Liver (tissue), 9 donors: ENCODE data around the gene ZNF580. TPM values are rescaled to one million over a fixed set of nuclear protein-coding genes. Genes with fewer than 3 reads are reported as not detected.

Source experiments
- DNase-seq: peaks from one replicate; pipeline ENCODE4 v3.0.0-alpha.2; 2017; ENCODE audit warnings: low spot score
- H3K27ac ChIP-seq, 2 donors: one replicate each; pipeline ENCODE4 v1.7.0; 2013; ENCODE audit warnings: inconsistent platforms in 2 of 2, low read length in 2 of 2, control low read depth in 1 of 2, low read depth in 1 of 2, mild to moderate bottlenecking in 1 of 2
- H3K27me3 ChIP-seq, 4 donors: one replicate each; pipeline versions ENCODE4 v1.6.1 to v1.7.0; 2013; ENCODE audit warnings: low read length in 3 of 4, inconsistent platforms in 1 of 4, mild to moderate bottlenecking in 1 of 4, moderate library complexity in 1 of 4; ENCODE audit not compliant: control insufficient read depth in 4 of 4, insufficient read depth in 4 of 4
- H3K36me3 ChIP-seq, 4 donors: one replicate each; pipeline versions ENCODE4 v1.6.1 to v1.7.0; 2013; ENCODE audit warnings: low read length in 3 of 4, mild to moderate bottlenecking in 3 of 4, low read depth in 1 of 4, moderate library complexity in 1 of 4; ENCODE audit not compliant: control insufficient read depth in 4 of 4, insufficient read depth in 3 of 4
- H3K4me1 ChIP-seq, 4 donors: one replicate each; pipeline versions ENCODE4 v1.6.1 to v1.7.0; 2013; ENCODE audit warnings: low read length in 3 of 4, mild to moderate bottlenecking in 3 of 4, moderate library complexity in 1 of 4; ENCODE audit not compliant: control insufficient read depth in 4 of 4, insufficient read depth in 4 of 4
- H3K4me3 ChIP-seq, 3 donors: one replicate each; pipeline versions ENCODE4 v1.6.1 to v1.7.0; 2013; ENCODE audit warnings: low read length in 3 of 3, control low read depth in 1 of 3, low read depth in 1 of 3, mild to moderate bottlenecking in 1 of 3
- H3K9ac ChIP-seq, 2 donors: one replicate each; pipeline ENCODE4 v1.7.0; 2013; ENCODE audit warnings: low read length in 2 of 2, mild to moderate bottlenecking in 2 of 2, moderate library complexity in 2 of 2, control low read depth in 1 of 2, low read depth in 1 of 2
- H3K9me3 ChIP-seq, 4 donors: one replicate each; pipeline versions ENCODE4 v1.6.1 to v1.7.0; 2013; ENCODE audit warnings: low read length in 3 of 4; ENCODE audit not compliant: control insufficient read depth in 4 of 4
- EGR1 ChIP-seq, 2 donors: IDR thresholded peaks; 2 replicates each; pipeline ENCODE4 v1.6.1; 2016 to 2018; ENCODE audit warnings: antibody characterized with exemption in 2 of 2, low read depth in 2 of 2
- FOXA1 ChIP-seq: IDR thresholded peaks from 2 replicates; pipeline ENCODE4 v1.6.1; 2016; ENCODE audit warnings: antibody characterized with exemption
- FOXA2 ChIP-seq: IDR thresholded peaks from 2 replicates; pipeline ENCODE4 v1.6.1; 2016; ENCODE audit warnings: antibody characterized with exemption
- GABPA ChIP-seq, 2 donors: IDR thresholded peaks in 1 of 2; conservative IDR thresholded peaks in 1 of 2; 2 replicates each; pipeline ENCODE4 v1.6.1; 2016; ENCODE audit warnings: antibody characterized with exemption in 2 of 2, mild to moderate bottlenecking in 1 of 2, moderate library complexity in 1 of 2
- HNF4A ChIP-seq, 2 donors: conservative IDR thresholded peaks; 2 replicates each; pipeline ENCODE4 v1.6.1; 2016; ENCODE audit warnings: antibody characterized with exemption in 2 of 2, mild to moderate bottlenecking in 2 of 2
- HNF4G ChIP-seq: IDR thresholded peaks from 2 replicates; pipeline ENCODE4 v1.6.1; 2016; ENCODE audit warnings: antibody characterized with exemption
- JUND ChIP-seq, 2 donors: IDR thresholded peaks; 2 replicates each; pipeline ENCODE4 v1.6.1; 2016; ENCODE audit warnings: antibody characterized with exemption in 2 of 2
- NR2F2 ChIP-seq: IDR thresholded peaks from 2 replicates; pipeline ENCODE4 v1.6.1; 2016; ENCODE audit warnings: antibody characterized with exemption
- RAD21 ChIP-seq, 2 donors: IDR thresholded peaks; 2 replicates each; pipeline ENCODE4 v1.6.1; 2016; ENCODE audit warnings: antibody characterized with exemption in 2 of 2, mild to moderate bottlenecking in 2 of 2
- REST ChIP-seq: IDR thresholded peaks from 2 replicates; pipeline ENCODE4 v1.6.1; 2016; ENCODE audit warnings: antibody characterized with exemption, mild to moderate bottlenecking
- RXRA ChIP-seq, 2 donors: IDR thresholded peaks; 2 replicates each; pipeline ENCODE4 v1.6.1; 2017 to 2018; ENCODE audit warnings: antibody characterized with exemption in 2 of 2, mild to moderate bottlenecking in 1 of 2
- SP1 ChIP-seq: IDR thresholded peaks from 2 replicates; pipeline ENCODE4 v1.6.1; 2018; ENCODE audit warnings: antibody characterized with exemption, mild to moderate bottlenecking
- TAF1 ChIP-seq: conservative IDR thresholded peaks from 2 replicates; pipeline ENCODE4 v1.6.1; 2016; ENCODE audit warnings: antibody characterized with exemption, mild to moderate bottlenecking
- YY1 ChIP-seq: IDR thresholded peaks from 2 replicates; pipeline ENCODE4 v1.6.1; 2016; ENCODE audit warnings: antibody characterized with exemption, mild to moderate bottlenecking
- WGBS: extraction: QIAGEN DNeasy Blood & Tissue Kit; methylation state at CpG from one replicate; pipeline ENCODE4 v1.1.7; 2013; 5-methylcytosine and 5-hydroxymethylcytosine counted together
- polyA plus RNA-seq, 2 donors: library from polyadenylated mRNA; stranded (reverse) in 1 of 2; unstranded in 1 of 2; fragments of 200-250 nt in 1 of 2; fragments of >200 nt in 1 of 2; fragmentation: Nextera tagmentation in 1 of 2; extraction: Ambion mirVana in 1 of 2; gene quantifications; one replicate each; pipeline versions ENCODE4 v1.2.1 to v1.2.3, GENCODE V29; 2013 to 2015
- total RNA-seq, 2 donors: library from RNA; depleted of rRNA; stranded (reverse); fragments of >200 nt; gene quantifications; one replicate each; pipeline ENCODE4 v1.2.3, GENCODE V29; 2014
- TF ChIP-seq, protein P1 (sequence below): IDR thresholded peaks from 2 replicates; pipeline ENCODE4 v1.6.1; 2016; ENCODE audit warnings: antibody characterized with exemption
- TF ChIP-seq, protein P2 (sequence below): IDR thresholded peaks from 2 replicates; pipeline ENCODE4 v1.6.1; 2016; ENCODE audit warnings: antibody characterized with exemption
- TF ChIP-seq, protein P3 (sequence below): fragments of 150-350 bp; IDR thresholded peaks from 2 replicates; pipeline ENCODE4 v1.5.1; 2017; ENCODE audit warnings: improper control_type of control experiment, low read depth, low read length; ENCODE audit not compliant: missing input control
- TF ChIP-seq, protein P4 (sequence below): IDR thresholded peaks from 2 replicates; pipeline ENCODE4 v1.6.1; 2016; ENCODE audit warnings: antibody characterized with exemption
- donor health status: healthy.
- donor health status: healthy.
- donor health status: healthy.
- donor health status: healthy.
- donor health status: healthy.

Gene ZNF580
- total and polyA plus RNA-seq, 4 donors = 2.6 to 5.2 (median 5.1) TPM

GRCh38 chr19:55618426-55618825 is 22.4 kb upstream of the ZNF580 start:
- peaks cover 0 to 20% (median 15%) of the 10 kb centered on the region in 4 donors for H3K36me3 ChIP-seq
- no peaks in the 10 kb centered on the region for H3K4me1 ChIP-seq
- no peak overlapping the region for H3K27ac ChIP-seq
- H3K4me3 ChIP-seq = no peak overlapping the region
- no peaks in the 10 kb centered on the region for H3K9me3 ChIP-seq
- no peak overlapping the region for H3K9ac ChIP-seq
- H3K27me3 ChIP-seq = no peaks in the 10 kb centered on the region
- TF ChIP-seq GABPA (IDR thresholded peaks at IDR 0.05 in 1 of 2, conservative IDR thresholded peaks at IDR 0.05 in 1 of 2) = no peak
- DNase-seq = no peak
- WGBS = 86% methylated on average over 7 of the region's 7 CpGs

DNA sequence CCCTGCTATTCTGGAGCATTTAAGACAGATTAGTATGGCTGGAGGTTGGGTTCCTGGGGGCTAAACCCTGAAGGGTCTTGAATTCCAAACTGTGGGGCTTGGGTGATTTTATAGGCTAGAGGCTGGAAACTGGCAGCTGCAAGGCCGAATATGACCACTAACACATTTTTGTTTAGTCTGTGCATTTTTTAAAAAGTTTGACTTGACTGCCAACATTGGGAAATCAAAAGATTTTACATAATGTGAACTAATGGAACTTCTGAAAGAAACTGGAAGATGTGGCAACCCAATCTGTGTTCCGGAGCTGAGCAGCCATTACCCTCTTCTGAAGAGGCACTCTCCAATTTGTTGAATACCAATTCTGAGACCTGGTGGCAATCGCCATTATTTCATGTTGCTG is 21.5 kb upstream of the ZNF580 start:
- Histone ChIP-seq H3K27ac (no peak overlapping the region), H3K4me1 (peaks cover 0 to 5% (median 1%) of the 10 kb centered on the region in 4 donors), H3K36me3 (peaks cover 0 to 20% (median 15%) of the 10 kb centered on the region in 4 donors), H3K9ac (no peak overlapping the region), H3K27me3 (no peaks in the 10 kb centered on the region), H3K9me3 (no peaks in the 10 kb centered on the region), H3K4me3 (no peak overlapping the region)
- DNase-seq = no peak
- 72% methylated on average over 3 of the region's 3 CpGs for WGBS
- TF ChIP-seq, protein P1, sequence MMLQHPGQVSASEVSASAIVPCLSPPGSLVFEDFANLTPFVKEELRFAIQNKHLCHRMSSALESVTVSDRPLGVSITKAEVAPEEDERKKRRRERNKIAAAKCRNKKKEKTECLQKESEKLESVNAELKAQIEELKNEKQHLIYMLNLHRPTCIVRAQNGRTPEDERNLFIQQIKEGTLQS = no peak
- TF ChIP-seq RAD21 (IDR thresholded peaks at IDR 0.05) (no peak), HNF4G (no peak), EGR1 (IDR thresholded peaks at IDR 0.05; ENCODE audit: low read depth in 2 of 2) (no peak), FOXA1 (no peak), RXRA (IDR thresholded peaks at IDR 0.05) (no peak), GABPA (IDR thresholded peaks at IDR 0.05 in 1 of 2, conservative IDR thresholded peaks at IDR 0.05 in 1 of 2) (no peak), NR2F2 (no peak), TAF1 (no peak), FOXA2 (no peak), HNF4A (conservative IDR thresholded peaks at IDR 0.05) (no peak), JUND (IDR thresholded peaks at IDR 0.05) (no peak), YY1 (no peak), REST (no peak), SP1 (no peak)
- TF ChIP-seq, protein P2, sequence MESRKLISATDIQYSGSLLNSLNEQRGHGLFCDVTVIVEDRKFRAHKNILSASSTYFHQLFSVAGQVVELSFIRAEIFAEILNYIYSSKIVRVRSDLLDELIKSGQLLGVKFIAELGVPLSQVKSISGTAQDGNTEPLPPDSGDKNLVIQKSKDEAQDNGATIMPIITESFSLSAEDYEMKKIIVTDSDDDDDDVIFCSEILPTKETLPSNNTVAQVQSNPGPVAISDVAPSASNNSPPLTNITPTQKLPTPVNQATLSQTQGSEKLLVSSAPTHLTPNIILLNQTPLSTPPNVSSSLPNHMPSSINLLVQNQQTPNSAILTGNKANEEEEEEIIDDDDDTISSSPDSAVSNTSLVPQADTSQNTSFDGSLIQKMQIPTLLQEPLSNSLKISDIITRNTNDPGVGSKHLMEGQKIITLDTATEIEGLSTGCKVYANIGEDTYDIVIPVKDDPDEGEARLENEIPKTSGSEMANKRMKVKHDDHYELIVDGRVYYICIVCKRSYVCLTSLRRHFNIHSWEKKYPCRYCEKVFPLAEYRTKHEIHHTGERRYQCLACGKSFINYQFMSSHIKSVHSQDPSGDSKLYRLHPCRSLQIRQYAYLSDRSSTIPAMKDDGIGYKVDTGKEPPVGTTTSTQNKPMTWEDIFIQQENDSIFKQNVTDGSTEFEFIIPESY = no peak
- TF ChIP-seq, protein P3, sequence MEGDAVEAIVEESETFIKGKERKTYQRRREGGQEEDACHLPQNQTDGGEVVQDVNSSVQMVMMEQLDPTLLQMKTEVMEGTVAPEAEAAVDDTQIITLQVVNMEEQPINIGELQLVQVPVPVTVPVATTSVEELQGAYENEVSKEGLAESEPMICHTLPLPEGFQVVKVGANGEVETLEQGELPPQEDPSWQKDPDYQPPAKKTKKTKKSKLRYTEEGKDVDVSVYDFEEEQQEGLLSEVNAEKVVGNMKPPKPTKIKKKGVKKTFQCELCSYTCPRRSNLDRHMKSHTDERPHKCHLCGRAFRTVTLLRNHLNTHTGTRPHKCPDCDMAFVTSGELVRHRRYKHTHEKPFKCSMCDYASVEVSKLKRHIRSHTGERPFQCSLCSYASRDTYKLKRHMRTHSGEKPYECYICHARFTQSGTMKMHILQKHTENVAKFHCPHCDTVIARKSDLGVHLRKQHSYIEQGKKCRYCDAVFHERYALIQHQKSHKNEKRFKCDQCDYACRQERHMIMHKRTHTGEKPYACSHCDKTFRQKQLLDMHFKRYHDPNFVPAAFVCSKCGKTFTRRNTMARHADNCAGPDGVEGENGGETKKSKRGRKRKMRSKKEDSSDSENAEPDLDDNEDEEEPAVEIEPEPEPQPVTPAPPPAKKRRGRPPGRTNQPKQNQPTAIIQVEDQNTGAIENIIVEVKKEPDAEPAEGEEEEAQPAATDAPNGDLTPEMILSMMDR = no peak
- TF ChIP-seq, protein P4, sequence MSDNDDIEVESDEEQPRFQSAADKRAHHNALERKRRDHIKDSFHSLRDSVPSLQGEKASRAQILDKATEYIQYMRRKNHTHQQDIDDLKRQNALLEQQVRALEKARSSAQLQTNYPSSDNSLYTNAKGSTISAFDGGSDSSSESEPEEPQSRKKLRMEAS = no peak
